ENCODE data around the gene TRAPPC14.

- TF ChIP-seq, protein P1, sequence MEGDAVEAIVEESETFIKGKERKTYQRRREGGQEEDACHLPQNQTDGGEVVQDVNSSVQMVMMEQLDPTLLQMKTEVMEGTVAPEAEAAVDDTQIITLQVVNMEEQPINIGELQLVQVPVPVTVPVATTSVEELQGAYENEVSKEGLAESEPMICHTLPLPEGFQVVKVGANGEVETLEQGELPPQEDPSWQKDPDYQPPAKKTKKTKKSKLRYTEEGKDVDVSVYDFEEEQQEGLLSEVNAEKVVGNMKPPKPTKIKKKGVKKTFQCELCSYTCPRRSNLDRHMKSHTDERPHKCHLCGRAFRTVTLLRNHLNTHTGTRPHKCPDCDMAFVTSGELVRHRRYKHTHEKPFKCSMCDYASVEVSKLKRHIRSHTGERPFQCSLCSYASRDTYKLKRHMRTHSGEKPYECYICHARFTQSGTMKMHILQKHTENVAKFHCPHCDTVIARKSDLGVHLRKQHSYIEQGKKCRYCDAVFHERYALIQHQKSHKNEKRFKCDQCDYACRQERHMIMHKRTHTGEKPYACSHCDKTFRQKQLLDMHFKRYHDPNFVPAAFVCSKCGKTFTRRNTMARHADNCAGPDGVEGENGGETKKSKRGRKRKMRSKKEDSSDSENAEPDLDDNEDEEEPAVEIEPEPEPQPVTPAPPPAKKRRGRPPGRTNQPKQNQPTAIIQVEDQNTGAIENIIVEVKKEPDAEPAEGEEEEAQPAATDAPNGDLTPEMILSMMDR (IDR thresholded peaks at IDR 0.05) = no peak
- no peak for TF ChIP-seq POLR2A (IDR thresholded peaks at IDR 0.05)
Measured at GRCh38 chr7:100154651-100155491, 3.7 kb downstream of the TRAPPC14 start.
